Activated naive CD4-positive, alpha-beta T cell treated with anti-CD3 and anti-CD28 coated beads, Interleukin-2, amount 10 ng/mL, durations not matched to agents 7 days and 5 days (primary cell): ENCODE measurements around the gene NLRP6.
A peak's percentile ranks its signal among the peaks of the same experiment; 100 is the strongest.
"Not testable (repeated sequence)": the region's sequence is repeated elsewhere in the genome, so short reads cannot be mapped to it uniquely, and the experiment has no call there.

Experiments
- CTCF ChIA-PET: fragments of 350-600 bp; sonication (Branson Sonifier 250); formaldehyde crosslinking; loops from one replicate; lab custom pipeline; 2021; ENCODE audit warnings: antibody characterized with exemption; lab: Charles Lee
- DNase-seq: peaks from one replicate; pipeline ENCODE4 v3.0.0-alpha.2; 2020
- H3K27ac Mint-ChIP-seq: one replicate; pipeline ENCODE4 v1.8.0; 2021; ENCODE audit warnings: mild to moderate bottlenecking, moderate library complexity, mixed read lengths
- H3K27me3 Mint-ChIP-seq: one replicate; pipeline ENCODE4 v1.8.0; 2021; ENCODE audit warnings: mild to moderate bottlenecking, mixed read lengths
- H3K36me3 Mint-ChIP-seq: one replicate; pipeline ENCODE4 v1.8.0; 2021; ENCODE audit warnings: mixed read lengths
- H3K4me1 Mint-ChIP-seq: one replicate; pipeline ENCODE4 v1.8.0; 2021; ENCODE audit warnings: mixed read lengths
- H3K4me3 Mint-ChIP-seq: one replicate; pipeline ENCODE4 v1.8.0; 2021; ENCODE audit warnings: mild to moderate bottlenecking, moderate library complexity, mixed read lengths
- H3K9me3 Mint-ChIP-seq: one replicate; pipeline ENCODE4 v1.8.0; 2021; ENCODE audit warnings: mixed read lengths

The NLRP6 gene

GRCh38 chr11:328516-329100 lies 50.4 kb downstream of the NLRP6 start:
- not testable (repeated sequence) for H3K4me3 Mint-ChIP-seq, H3K36me3 Mint-ChIP-seq, DNase-seq, H3K9me3 Mint-ChIP-seq
- peak overlapping the region; percentile 19 for H3K27ac Mint-ChIP-seq
- CTCF ChIA-PET, result interaction anchor here (1.3 to 1.6 kb wide), 3 partner anchors 20 to 78 kb away, joined by 3 to 5 read pairs (median 5); no protein-coding TSS in a partner anchor
- H3K4me1 Mint-ChIP-seq, result peaks cover 83% of the 10 kb centered on the region
- H3K27me3 Mint-ChIP-seq, result peaks cover 30% of the 10 kb centered on the region

GRCh38 chr11:329886-330253 lies 51.7 kb downstream of the NLRP6 start:
- no peaks in the 10 kb centered on the region for H3K9me3 Mint-ChIP-seq
- no peak for DNase-seq
- peaks cover 1% of the 10 kb centered on the region for H3K36me3 Mint-ChIP-seq
- peak overlapping the region; percentile 82 for H3K27ac Mint-ChIP-seq
- H3K4me1 Mint-ChIP-seq, result peaks cover 73% of the 10 kb centered on the region
- CTCF ChIA-PET, result interaction anchor here (1.3 to 1.6 kb wide), 3 partner anchors 19 to 80 kb away, joined by 3 to 5 read pairs (median 5); no protein-coding TSS in a partner anchor
- H3K4me3 Mint-ChIP-seq, result no peak overlapping the region
- H3K27me3 Mint-ChIP-seq, result peaks cover 34% of the 10 kb centered on the region

DNA sequence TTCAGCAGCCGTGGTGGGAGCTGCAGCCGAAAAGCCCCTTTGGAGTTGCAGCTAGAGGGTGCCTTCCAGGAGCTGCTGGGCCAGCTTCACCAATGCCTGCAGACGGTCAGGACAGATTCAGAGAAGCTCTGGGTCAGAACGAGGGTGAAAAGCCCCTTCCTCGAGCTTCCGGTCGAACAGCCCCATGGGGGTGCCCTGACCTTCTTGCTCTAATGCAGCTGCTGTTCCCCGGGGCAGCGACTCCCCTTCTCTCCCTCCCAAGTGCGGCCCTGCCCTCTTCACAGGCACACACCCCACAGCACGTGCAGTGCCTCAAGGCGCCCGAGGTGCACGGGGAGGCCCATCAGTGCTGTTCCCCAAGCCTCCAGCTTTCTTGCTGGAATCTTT lies 52.1 kb downstream of the NLRP6 start:
- H3K4me3 Mint-ChIP-seq, result no peak overlapping the region

GRCh38 chr11:330694-331357 lies 52.6 kb downstream of the NLRP6 start:
- H3K27ac Mint-ChIP-seq, result peak overlapping the region; percentile 24
- no peaks in the 10 kb centered on the region for H3K9me3 Mint-ChIP-seq
- CTCF ChIA-PET, result interaction anchor here (0.9 kb wide), 1 partner anchor 10 kb away, joined by 3 read pairs; no protein-coding TSS in a partner anchor
- peaks cover 39% of the 10 kb centered on the region for H3K27me3 Mint-ChIP-seq
- peak overlapping the region; percentile 37 for H3K4me3 Mint-ChIP-seq
- H3K36me3 Mint-ChIP-seq, result peaks cover 1% of the 10 kb centered on the region
- peak; percentile 59 for DNase-seq
- peaks cover 73% of the 10 kb centered on the region for H3K4me1 Mint-ChIP-seq

More for the DNA sequence above, 52.1 kb downstream of the NLRP6 start:
- CTCF ChIA-PET, result interaction anchor here (0.9 to 1.3 kb wide), 2 partner anchors 11 to 26 kb away, joined by 3 read pairs; no protein-coding TSS in a partner anchor
- Mint-ChIP-seq H3K27me3 (peaks cover 34% of the 10 kb centered on the region), H3K9me3 (no peaks in the 10 kb centered on the region), H3K27ac (peak overlapping the region; percentile 60), H3K4me1 (peaks cover 71% of the 10 kb centered on the region), H3K36me3 (peaks cover 1% of the 10 kb centered on the region)
- DNase-seq, result no peak

DNA sequence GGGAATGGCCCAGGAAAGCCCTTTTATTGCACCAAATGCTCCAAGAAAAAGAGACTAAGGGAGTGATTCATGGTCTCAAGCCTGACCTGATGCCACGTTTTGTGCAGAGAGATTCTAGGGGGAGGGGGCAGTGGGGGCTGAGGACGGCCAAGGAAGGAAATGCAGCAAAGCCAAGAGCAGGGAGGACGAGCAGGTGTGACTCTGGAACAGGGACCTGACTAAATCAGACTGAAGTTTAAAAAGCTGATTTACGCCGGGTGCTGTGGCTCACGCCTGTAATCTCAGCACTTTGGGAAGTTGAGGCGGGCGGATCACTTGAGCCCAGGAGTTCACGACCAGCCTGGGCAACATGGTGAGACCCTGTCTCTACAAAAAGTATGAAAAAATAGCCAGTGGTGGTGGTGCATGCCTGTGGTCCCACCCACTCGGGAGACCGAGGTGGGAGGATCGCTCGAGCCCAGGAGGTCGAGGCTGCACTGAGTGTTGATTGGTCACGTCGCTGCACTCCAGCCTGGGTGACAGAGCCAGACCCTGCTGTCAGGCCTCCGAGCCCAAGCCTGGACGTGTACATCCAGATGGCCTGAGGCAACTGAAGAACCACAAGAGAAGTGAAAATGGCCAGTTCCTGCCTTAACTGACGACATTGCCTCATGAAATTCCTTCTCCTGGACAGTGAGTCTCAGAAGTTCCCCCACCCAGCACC lies 53.3 kb downstream of the NLRP6 start:
- Mint-ChIP-seq H3K36me3 (peaks cover 1% of the 10 kb centered on the region), H3K4me1 (peaks cover 73% of the 10 kb centered on the region), H3K9me3 (no peaks in the 10 kb centered on the region), H3K27me3 (peaks cover 42% of the 10 kb centered on the region), H3K4me3 (no peak overlapping the region), H3K27ac (no peak overlapping the region)
- CTCF ChIA-PET, result no interaction called here
- no peak for DNase-seq

- Mint-ChIP-seq H3K4me3 (no peak overlapping the region), H3K27ac (no peak overlapping the region), H3K9me3 (no peaks in the 10 kb centered on the region), H3K27me3 (peaks cover 42% of the 10 kb centered on the region), H3K36me3 (peaks cover 1% of the 10 kb centered on the region), H3K4me1 (peaks cover 65% of the 10 kb centered on the region)
- DNase-seq, result no peak
- CTCF ChIA-PET, result no interaction called here
Measured at GRCh38 chr11:332651-333480, 54.7 kb downstream of the NLRP6 start.

- H3K4me1 Mint-ChIP-seq, result peaks cover 61% of the 10 kb centered on the region
- H3K36me3 Mint-ChIP-seq, H3K27ac Mint-ChIP-seq, H3K4me3 Mint-ChIP-seq, DNase-seq, H3K9me3 Mint-ChIP-seq: not testable (repeated sequence)
- peaks cover 42% of the 10 kb centered on the region for H3K27me3 Mint-ChIP-seq
- CTCF ChIA-PET, result interaction anchor here (0.9 kb wide), 1 partner anchor 15 kb away, joined by 3 read pairs; no protein-coding TSS in a partner anchor
Measured at GRCh38 chr11:333616-334263, 55.5 kb downstream of the NLRP6 start.

DNA sequence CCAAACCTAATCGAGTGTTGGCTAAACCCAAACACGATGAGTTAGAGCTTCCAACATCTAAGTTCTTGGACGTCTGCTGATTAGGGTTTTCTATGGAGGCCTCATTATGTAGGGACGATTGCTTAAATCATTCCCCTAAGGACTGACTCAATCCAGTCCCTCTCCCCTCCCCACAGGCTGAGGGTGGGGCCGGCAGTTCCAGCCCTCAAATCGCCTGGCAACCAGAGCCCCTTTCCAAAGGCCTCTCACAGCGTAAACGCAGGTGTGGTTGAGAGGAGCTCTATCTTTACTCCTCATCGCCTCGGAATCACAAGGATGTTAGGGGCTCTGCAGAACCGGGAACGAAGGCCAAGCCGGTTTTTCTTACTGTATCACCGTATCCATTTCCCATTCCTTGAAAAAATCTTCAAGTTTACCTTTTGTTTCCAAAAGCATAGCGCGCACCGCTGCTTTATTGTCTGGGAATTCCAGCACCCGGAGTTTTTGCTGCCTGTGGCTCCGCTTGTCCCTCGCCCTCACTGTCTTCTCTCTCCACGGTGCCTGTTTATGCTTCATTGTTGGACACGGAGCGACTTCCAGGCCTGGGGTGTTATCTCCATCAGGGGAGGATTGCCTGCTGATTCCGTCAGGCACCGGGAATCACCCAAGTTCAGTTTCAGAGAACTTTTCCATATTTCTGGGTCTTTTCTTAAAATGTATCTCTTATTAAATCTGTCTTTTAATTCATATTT lies 56.2 kb downstream of the NLRP6 start:
- DNase-seq, result no peak
- Mint-ChIP-seq H3K4me1 (peaks cover 54% of the 10 kb centered on the region), H3K27me3 (peaks cover 42% of the 10 kb centered on the region), H3K36me3 (peaks cover 1% of the 10 kb centered on the region), H3K4me3 (no peak overlapping the region), H3K9me3 (no peaks in the 10 kb centered on the region), H3K27ac (no peak overlapping the region)
- CTCF ChIA-PET, result interaction anchor here (0.9 kb wide), 1 partner anchor 14 kb away, joined by 3 read pairs; no protein-coding TSS in a partner anchor
